ENCODE results near the gene ERC2.

The ERC2 gene

GRCh38 chr3:55486857-55487380 lies 981.3 kb downstream of the ERC2 start, which contains the start of gene WNT5A:
TSS of gene WNT5A (minus strand) at chr3:55487306. CDS start at chr3:55486985, 321 bp downstream.
- TF ChIP-seq TCF4 (CRISPR knock-in tag; IDR thresholded peaks at IDR 0.05; ENCODE audit: borderline replicate concordance) (no peak), RARB (CRISPR knock-in tag; IDR thresholded peaks at IDR 0.05) (no peak), ZFP30 (CRISPR knock-in tag; IDR thresholded peaks at IDR 0.05) (no peak), ISL1 (CRISPR knock-in tag; IDR thresholded peaks at IDR 0.05) (no peak), CSDC2 (CRISPR knock-in tag; IDR thresholded peaks at IDR 0.05) (no peak), POU6F1 (CRISPR knock-in tag; IDR thresholded peaks at IDR 0.05; ENCODE audit: borderline replicate concordance, low read depth) (no peak), ZNF8 (CRISPR knock-in tag; IDR thresholded peaks at IDR 0.05) (no peak), ZFP3 (CRISPR knock-in tag; IDR thresholded peaks at IDR 0.05) (no peak), TOX (CRISPR knock-in tag; IDR thresholded peaks at IDR 0.05; ENCODE audit: borderline replicate concordance) (no peak), ESRRG (CRISPR knock-in tag; IDR thresholded peaks at IDR 0.05) (no peak), ZC3H10 (CRISPR knock-in tag; IDR thresholded peaks at IDR 0.05) (no peak), ZNF70 (CRISPR knock-in tag; IDR thresholded peaks at IDR 0.05) (no peak), CSRNP3 (CRISPR knock-in tag; IDR thresholded peaks at IDR 0.05) (no peak), OSR1 (CRISPR knock-in tag; IDR thresholded peaks at IDR 0.05) (no peak), GLIS3 (CRISPR knock-in tag; IDR thresholded peaks at IDR 0.05) (no peak)
- TF ChIP-seq, protein P1, sequence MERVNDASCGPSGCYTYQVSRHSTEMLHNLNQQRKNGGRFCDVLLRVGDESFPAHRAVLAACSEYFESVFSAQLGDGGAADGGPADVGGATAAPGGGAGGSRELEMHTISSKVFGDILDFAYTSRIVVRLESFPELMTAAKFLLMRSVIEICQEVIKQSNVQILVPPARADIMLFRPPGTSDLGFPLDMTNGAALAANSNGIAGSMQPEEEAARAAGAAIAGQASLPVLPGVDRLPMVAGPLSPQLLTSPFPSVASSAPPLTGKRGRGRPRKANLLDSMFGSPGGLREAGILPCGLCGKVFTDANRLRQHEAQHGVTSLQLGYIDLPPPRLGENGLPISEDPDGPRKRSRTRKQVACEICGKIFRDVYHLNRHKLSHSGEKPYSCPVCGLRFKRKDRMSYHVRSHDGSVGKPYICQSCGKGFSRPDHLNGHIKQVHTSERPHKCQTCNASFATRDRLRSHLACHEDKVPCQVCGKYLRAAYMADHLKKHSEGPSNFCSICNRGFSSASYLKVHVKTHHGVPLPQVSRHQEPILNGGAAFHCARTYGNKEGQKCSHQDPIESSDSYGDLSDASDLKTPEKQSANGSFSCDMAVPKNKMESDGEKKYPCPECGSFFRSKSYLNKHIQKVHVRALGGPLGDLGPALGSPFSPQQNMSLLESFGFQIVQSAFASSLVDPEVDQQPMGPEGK (CRISPR knock-in tag; IDR thresholded peaks at IDR 0.05; ENCODE audit: borderline replicate concordance), result no peak
- TF ChIP-seq, protein P2, sequence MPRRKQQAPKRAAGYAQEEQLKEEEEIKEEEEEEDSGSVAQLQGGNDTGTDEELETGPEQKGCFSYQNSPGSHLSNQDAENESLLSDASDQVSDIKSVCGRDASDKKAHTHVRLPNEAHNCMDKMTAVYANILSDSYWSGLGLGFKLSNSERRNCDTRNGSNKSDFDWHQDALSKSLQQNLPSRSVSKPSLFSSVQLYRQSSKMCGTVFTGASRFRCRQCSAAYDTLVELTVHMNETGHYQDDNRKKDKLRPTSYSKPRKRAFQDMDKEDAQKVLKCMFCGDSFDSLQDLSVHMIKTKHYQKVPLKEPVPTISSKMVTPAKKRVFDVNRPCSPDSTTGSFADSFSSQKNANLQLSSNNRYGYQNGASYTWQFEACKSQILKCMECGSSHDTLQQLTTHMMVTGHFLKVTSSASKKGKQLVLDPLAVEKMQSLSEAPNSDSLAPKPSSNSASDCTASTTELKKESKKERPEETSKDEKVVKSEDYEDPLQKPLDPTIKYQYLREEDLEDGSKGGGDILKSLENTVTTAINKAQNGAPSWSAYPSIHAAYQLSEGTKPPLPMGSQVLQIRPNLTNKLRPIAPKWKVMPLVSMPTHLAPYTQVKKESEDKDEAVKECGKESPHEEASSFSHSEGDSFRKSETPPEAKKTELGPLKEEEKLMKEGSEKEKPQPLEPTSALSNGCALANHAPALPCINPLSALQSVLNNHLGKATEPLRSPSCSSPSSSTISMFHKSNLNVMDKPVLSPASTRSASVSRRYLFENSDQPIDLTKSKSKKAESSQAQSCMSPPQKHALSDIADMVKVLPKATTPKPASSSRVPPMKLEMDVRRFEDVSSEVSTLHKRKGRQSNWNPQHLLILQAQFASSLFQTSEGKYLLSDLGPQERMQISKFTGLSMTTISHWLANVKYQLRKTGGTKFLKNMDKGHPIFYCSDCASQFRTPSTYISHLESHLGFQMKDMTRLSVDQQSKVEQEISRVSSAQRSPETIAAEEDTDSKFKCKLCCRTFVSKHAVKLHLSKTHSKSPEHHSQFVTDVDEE (CRISPR knock-in tag; IDR thresholded peaks at IDR 0.05), result no peak
- TF ChIP-seq, protein P3, sequence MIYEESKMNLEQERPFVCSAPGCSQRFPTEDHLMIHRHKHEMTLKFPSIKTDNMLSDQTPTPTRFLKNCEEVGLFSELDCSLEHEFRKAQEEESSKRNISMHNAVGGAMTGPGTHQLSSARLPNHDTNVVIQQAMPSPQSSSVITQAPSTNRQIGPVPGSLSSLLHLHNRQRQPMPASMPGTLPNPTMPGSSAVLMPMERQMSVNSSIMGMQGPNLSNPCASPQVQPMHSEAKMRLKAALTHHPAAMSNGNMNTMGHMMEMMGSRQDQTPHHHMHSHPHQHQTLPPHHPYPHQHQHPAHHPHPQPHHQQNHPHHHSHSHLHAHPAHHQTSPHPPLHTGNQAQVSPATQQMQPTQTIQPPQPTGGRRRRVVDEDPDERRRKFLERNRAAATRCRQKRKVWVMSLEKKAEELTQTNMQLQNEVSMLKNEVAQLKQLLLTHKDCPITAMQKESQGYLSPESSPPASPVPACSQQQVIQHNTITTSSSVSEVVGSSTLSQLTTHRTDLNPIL (CRISPR knock-in tag; IDR thresholded peaks at IDR 0.05; ENCODE audit: low read depth), result no peak
- peak; percentile 31 for ATAC-seq

DNA sequence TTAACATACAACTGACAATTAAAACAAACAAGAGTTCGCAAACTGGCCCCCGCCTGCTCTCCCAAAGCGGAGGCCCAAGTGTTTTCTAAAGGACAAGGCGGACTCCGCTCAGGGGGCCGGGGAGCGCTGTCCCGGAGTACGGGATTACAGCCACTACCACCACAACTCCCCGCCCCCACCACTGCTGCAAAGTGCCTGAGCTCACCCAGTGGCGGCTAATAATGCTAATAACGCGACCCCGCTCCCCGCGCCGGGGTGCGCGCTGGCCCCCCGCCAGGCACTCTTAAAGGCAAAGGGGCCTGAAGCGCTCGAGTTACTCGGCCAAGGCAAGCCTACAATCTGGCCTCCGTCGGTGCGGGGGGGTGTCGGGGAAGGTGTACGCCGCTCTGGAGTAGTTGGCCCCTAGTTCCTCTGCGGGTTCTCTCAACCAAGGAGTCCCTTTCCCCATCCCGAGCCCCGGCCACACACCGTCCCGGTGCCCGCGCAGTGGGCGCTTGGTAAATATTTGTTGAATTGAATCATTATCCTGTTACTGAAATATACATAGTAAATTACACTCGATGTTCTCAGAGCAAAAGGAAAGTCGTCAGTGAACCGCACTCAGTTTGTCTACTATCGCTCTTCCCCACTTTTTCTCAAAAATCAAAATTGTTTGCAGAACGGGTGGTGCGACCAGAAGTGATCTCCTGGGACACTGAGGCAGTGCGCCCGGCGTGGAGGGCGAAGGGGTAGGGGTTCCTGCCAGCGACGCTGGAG lies 982.0 kb downstream of the ERC2 start:
- no peak for TF ChIP-seq ZFP3 (CRISPR knock-in tag; IDR thresholded peaks at IDR 0.05)
- TF ChIP-seq, protein P1 (CRISPR knock-in tag; IDR thresholded peaks at IDR 0.05; ENCODE audit: borderline replicate concordance), result peak; percentile 55; the same call in 1 of the 2 replicates
- peak; percentile 29 for ATAC-seq

Data from SK-N-SH treated with all-trans-retinoic acid at 6 μM for 48 hours (cell line).